HepG2 (cell line): ENCODE measurements around the gene ARMH1. TPM values are rescaled to one million over a fixed set of nuclear protein-coding genes. Genes with fewer than 3 reads are reported as not detected.

Experiments
- CEBPG ChIP-seq: IDR thresholded peaks from 2 replicates; pipeline ENCODE4 v1.6.1; 2016
- CENPX ChIP-seq: sonication (generic); formaldehyde crosslinking; IDR thresholded peaks from 2 replicates; pipeline ENCODE4 v1.9.0; 2021; ENCODE audit warnings: mild to moderate bottlenecking, missing genetic modification reagents, moderate library complexity
- CHD4 ChIP-seq: fragments of 200-600 bp; sonication (generic); IDR thresholded peaks from 2 replicates; pipeline ENCODE4 v1.7.0; 2017; ENCODE audit warnings: mild to moderate bottlenecking, low read length, borderline replicate concordance
- ERF ChIP-seq: IDR thresholded peaks from 2 replicates; pipeline ENCODE4 v1.6.1; 2018; ENCODE audit warnings: missing biosample characterization, missing genetic modification reagents
- FOXA1 ChIP-seq, 2 experiments: fragments of 450-650 bp in 1 of 2; sonication (generic) in 1 of 2; formaldehyde crosslinking in 1 of 2; IDR thresholded peaks; 2 replicates each; pipeline versions ENCODE4 v1.4.0 to v1.6.1; 2016 to 2020; ENCODE audit warnings: missing genetic modification reagents in 1 of 2
- FOXJ3 ChIP-seq: sonication (generic); formaldehyde crosslinking; IDR thresholded peaks from 2 replicates; pipeline ENCODE4 v1.4.0; 2020; ENCODE audit warnings: missing genetic modification reagents, mild to moderate bottlenecking, borderline replicate concordance
- HNRNPL ChIP-seq: fragments of 200-400 bp; formaldehyde crosslinking; IDR thresholded peaks from 2 replicates; pipeline ENCODE4 v1.6.1; 2017; ENCODE audit warnings: mild to moderate bottlenecking, low read depth, low read length
- HOXA7 ChIP-seq: sonication (generic); formaldehyde crosslinking; IDR thresholded peaks from 2 replicates; pipeline ENCODE4 v1.8.1; 2022; ENCODE audit warnings: mild to moderate bottlenecking, missing genetic modification reagents, moderate library complexity
- IKZF5 ChIP-seq: IDR thresholded peaks from 2 replicates; pipeline ENCODE4 v1.6.1; 2018; ENCODE audit warnings: missing genetic modification reagents, mild to moderate bottlenecking, missing compliant biosample characterization
- PHF8 ChIP-seq: sonication (generic); formaldehyde crosslinking; IDR thresholded peaks from 2 replicates; pipeline ENCODE4 v1.5.0; 2020; ENCODE audit warnings: missing genetic modification reagents
- SMAD3 ChIP-seq: sonication (generic); formaldehyde crosslinking; IDR thresholded peaks from 2 replicates; pipeline ENCODE4 v1.4.0; 2020; ENCODE audit warnings: missing genetic modification reagents
- ZBTB20 ChIP-seq: sonication (generic); formaldehyde crosslinking; IDR thresholded peaks from 2 replicates; pipeline ENCODE4 v1.8.1; 2023; ENCODE audit warnings: missing genetic modification reagents, low read depth, mild to moderate bottlenecking, borderline replicate concordance
- ZNF432 ChIP-seq: sonication (generic); formaldehyde crosslinking; IDR thresholded peaks from 2 replicates; pipeline ENCODE4 v1.5.0; 2020; ENCODE audit warnings: missing genetic modification reagents, mild to moderate bottlenecking, borderline replicate concordance
- ZNF616 ChIP-seq: sonication (generic); formaldehyde crosslinking; IDR thresholded peaks from 2 replicates; pipeline ENCODE4 v1.5.0; 2020; ENCODE audit warnings: low read depth, mild to moderate bottlenecking, missing genetic modification reagents
- ZNF709 ChIP-seq: sonication (generic); formaldehyde crosslinking; IDR thresholded peaks from 2 replicates; pipeline ENCODE4 v1.5.0; 2020; ENCODE audit warnings: mild to moderate bottlenecking, missing genetic modification reagents
- ZSCAN20 ChIP-seq: sonication (generic); formaldehyde crosslinking; IDR thresholded peaks from 2 replicates; pipeline ENCODE4 v1.4.0; 2020; ENCODE audit warnings: missing genetic modification reagents, mild to moderate bottlenecking, borderline replicate concordance
- polyA plus RNA-seq, 8 experiments: library from polyadenylated mRNA; depleted of rRNA in 3 of 8; stranded (reverse) in 7 of 8; unstranded in 1 of 8; fragments of >200 nt; fragmentation: Illumina TruSeq in 4 of 8; extraction: Trizol in 4 of 8; gene quantifications; 2 replicates each; pipeline versions ENCODE4 v1.2.1 to v1.2.3, GENCODE V29; 2011 to 2016; ENCODE audit warnings: low read depth in 4 of 8, missing spikeins in 1 of 8, mixed read lengths in 1 of 8; ENCODE audit not compliant: insufficient read depth in 1 of 8
- total RNA-seq, 5 experiments: library from RNA; depleted of rRNA; stranded (reverse); fragments of >200 nt; fragmentation: Illumina TruSeq; extraction: Trizol; gene quantifications; 2 replicates each; pipeline ENCODE4 v1.2.3, GENCODE V29; 2016; ENCODE audit warnings: low read depth in 1 of 5
- TF ChIP-seq, protein P1 (sequence below): IDR thresholded peaks from 2 replicates; pipeline ENCODE4 v1.6.1; 2018; ENCODE audit warnings: missing genetic modification reagents
- TF ChIP-seq, protein P2 (sequence below): sonication (generic); formaldehyde crosslinking; IDR thresholded peaks from 2 replicates; pipeline ENCODE4 v1.8.1; 2023; ENCODE audit warnings: missing genetic modification reagents, inconsistent platforms, borderline replicate concordance
- TF ChIP-seq, protein P3 (sequence below): sonication (generic); formaldehyde crosslinking; conservative IDR thresholded peaks from 2 replicates; pipeline ENCODE4 v1.8.0; 2022; ENCODE audit warnings: low read depth, missing genetic modification reagents
- TF ChIP-seq, protein P4 (sequence below), 2 experiments: fragments of 450-650 bp in 1 of 2; sonication (generic) in 1 of 2; formaldehyde crosslinking; IDR thresholded peaks; 2 replicates each; pipeline versions ENCODE4 v1.5.0 to v1.8.0; 2020 to 2022; ENCODE audit warnings: mild to moderate bottlenecking in 1 of 2, missing genetic modification reagents in 1 of 2
- TF ChIP-seq, protein P5 (sequence below): sonication (generic); formaldehyde crosslinking; IDR thresholded peaks from 2 replicates; pipeline ENCODE4 v1.4.0; 2020; ENCODE audit warnings: missing genetic modification reagents

ARMH1 gene
- total and polyA plus RNA-seq, 2 of the 13 experiments (the other 11 are each of a cell fraction or from before 2014, with no cell fraction given): 0.69 TPM; not detected in 1

DNA sequence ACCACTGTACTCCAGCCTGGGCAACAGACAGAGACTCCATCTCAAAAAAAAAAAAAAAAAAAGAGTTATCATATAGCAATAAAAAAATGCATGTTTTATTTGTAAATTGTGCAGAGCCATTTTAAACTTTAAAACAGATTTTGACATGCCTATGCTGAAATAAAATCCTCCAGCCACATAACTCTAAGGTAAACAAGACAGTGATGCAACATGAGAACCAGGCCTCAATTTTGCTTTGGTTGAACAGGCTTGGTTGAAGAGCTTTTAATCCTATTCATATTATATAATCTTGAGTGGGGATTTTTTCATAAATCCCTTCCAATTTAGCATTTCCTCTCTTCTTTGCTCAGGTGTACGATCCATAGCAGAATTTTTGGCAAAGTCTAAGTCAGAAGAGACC lies 26.1 kb downstream of the ARMH1 start (continued):
- TF ChIP-seq SMAD3 (CRISPR knock-in tag) (0 out of 2 replicates have a peak, but pooled peaks have one; percentile 12), IKZF5 (no peak), CENPX (CRISPR knock-in tag) (no peak), CHD4 (no peak), ZNF709 (no peak), ZNF616 (no peak), FOXJ3 (CRISPR knock-in tag) (no peak), HNRNPL (no peak), ZBTB20 (CRISPR knock-in tag) (no peak), CEBPG (CRISPR knock-in tag) (peak; percentile 83), ERF (no peak), ZNF432 (CRISPR knock-in tag) (no peak), FOXA1 (IDR thresholded peaks at IDR 0.05) (no peak), FOXA1 (CRISPR knock-in tag; IDR thresholded peaks at IDR 0.05) (peak; percentile 83), ZSCAN20 (CRISPR knock-in tag) (no peak), HOXA7 (CRISPR knock-in tag) (no peak), PHF8 (0 out of 2 replicates have a peak, but pooled peaks have one; percentile 7)
- TF ChIP-seq, protein P1, sequence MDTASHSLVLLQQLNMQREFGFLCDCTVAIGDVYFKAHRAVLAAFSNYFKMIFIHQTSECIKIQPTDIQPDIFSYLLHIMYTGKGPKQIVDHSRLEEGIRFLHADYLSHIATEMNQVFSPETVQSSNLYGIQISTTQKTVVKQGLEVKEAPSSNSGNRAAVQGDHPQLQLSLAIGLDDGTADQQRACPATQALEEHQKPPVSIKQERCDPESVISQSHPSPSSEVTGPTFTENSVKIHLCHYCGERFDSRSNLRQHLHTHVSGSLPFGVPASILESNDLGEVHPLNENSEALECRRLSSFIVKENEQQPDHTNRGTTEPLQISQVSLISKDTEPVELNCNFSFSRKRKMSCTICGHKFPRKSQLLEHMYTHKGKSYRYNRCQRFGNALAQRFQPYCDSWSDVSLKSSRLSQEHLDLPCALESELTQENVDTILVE (CRISPR knock-in tag): no peak
- TF ChIP-seq, protein P2, sequence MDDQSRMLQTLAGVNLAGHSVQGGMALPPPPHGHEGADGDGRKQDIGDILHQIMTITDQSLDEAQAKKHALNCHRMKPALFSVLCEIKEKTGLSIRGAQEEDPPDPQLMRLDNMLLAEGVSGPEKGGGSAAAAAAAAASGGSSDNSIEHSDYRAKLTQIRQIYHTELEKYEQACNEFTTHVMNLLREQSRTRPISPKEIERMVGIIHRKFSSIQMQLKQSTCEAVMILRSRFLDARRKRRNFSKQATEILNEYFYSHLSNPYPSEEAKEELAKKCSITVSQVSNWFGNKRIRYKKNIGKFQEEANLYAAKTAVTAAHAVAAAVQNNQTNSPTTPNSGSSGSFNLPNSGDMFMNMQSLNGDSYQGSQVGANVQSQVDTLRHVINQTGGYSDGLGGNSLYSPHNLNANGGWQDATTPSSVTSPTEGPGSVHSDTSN (CRISPR knock-in tag): no peak
- TF ChIP-seq, protein P3, sequence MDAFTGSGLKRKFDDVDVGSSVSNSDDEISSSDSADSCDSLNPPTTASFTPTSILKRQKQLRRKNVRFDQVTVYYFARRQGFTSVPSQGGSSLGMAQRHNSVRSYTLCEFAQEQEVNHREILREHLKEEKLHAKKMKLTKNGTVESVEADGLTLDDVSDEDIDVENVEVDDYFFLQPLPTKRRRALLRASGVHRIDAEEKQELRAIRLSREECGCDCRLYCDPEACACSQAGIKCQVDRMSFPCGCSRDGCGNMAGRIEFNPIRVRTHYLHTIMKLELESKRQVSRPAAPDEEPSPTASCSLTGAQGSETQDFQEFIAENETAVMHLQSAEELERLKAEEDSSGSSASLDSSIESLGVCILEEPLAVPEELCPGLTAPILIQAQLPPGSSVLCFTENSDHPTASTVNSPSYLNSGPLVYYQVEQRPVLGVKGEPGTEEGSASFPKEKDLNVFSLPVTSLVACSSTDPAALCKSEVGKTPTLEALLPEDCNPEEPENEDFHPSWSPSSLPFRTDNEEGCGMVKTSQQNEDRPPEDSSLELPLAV (CRISPR knock-in tag): no peak
- TF ChIP-seq, protein P4, sequence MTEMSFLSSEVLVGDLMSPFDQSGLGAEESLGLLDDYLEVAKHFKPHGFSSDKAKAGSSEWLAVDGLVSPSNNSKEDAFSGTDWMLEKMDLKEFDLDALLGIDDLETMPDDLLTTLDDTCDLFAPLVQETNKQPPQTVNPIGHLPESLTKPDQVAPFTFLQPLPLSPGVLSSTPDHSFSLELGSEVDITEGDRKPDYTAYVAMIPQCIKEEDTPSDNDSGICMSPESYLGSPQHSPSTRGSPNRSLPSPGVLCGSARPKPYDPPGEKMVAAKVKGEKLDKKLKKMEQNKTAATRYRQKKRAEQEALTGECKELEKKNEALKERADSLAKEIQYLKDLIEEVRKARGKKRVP (CRISPR knock-in tag; IDR thresholded peaks at IDR 0.05): peak in 1 of 2 experiments; percentile 65; a peak in 2 of 4 replicates
- TF ChIP-seq, protein P5, sequence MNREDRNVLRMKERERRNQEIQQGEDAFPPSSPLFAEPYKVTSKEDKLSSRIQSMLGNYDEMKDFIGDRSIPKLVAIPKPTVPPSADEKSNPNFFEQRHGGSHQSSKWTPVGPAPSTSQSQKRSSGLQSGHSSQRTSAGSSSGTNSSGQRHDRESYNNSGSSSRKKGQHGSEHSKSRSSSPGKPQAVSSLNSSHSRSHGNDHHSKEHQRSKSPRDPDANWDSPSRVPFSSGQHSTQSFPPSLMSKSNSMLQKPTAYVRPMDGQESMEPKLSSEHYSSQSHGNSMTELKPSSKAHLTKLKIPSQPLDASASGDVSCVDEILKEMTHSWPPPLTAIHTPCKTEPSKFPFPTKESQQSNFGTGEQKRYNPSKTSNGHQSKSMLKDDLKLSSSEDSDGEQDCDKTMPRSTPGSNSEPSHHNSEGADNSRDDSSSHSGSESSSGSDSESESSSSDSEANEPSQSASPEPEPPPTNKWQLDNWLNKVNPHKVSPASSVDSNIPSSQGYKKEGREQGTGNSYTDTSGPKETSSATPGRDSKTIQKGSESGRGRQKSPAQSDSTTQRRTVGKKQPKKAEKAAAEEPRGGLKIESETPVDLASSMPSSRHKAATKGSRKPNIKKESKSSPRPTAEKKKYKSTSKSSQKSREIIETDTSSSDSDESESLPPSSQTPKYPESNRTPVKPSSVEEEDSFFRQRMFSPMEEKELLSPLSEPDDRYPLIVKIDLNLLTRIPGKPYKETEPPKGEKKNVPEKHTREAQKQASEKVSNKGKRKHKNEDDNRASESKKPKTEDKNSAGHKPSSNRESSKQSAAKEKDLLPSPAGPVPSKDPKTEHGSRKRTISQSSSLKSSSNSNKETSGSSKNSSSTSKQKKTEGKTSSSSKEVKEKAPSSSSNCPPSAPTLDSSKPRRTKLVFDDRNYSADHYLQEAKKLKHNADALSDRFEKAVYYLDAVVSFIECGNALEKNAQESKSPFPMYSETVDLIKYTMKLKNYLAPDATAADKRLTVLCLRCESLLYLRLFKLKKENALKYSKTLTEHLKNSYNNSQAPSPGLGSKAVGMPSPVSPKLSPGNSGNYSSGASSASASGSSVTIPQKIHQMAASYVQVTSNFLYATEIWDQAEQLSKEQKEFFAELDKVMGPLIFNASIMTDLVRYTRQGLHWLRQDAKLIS (CRISPR knock-in tag): no peak
